Endothelial cell of umbilical vein (primary cell): ENCODE measurements around the gene SAMD5. TPM values are rescaled to one million over a fixed set of nuclear protein-coding genes. Genes with fewer than 3 reads are reported as not detected.

Experiments used
- BruUV-seq: library from RNA; stranded (reverse); fragments of 400-500 nt; replicated peaks from 2 replicates; lab custom pipeline; 2021; lab: Mats Ljungman, UMichigan
- CTCF ChIA-PET: fragments of 300-600, 350-600 bp; sonication (Branson Sonifier 250); formaldehyde crosslinking; loops from one replicate; lab custom pipeline; 2021; ENCODE audit warnings: antibody characterized with exemption, inconsistent platforms; lab: Charles Lee
- POLR2A ChIA-PET: fragments of 300-600, 350-600 bp; sonication (Branson Sonifier 250); formaldehyde crosslinking; loops from one replicate; lab custom pipeline; 2021; ENCODE audit warnings: antibody characterized with exemption, inconsistent platforms; lab: Charles Lee
- DNase-seq: peaks from one replicate; pipeline ENCODE4 v3.0.0-alpha.2; 2011; ENCODE audit warnings: low read depth, low spot score
- FAIRE-seq: peaks from 2 replicates; lab custom pipeline; 2011; peaks lifted over from hg19 to GRCh38; lab: Jason Lieb, UNC
- H2AFZ ChIP-seq: 2 replicates; pipeline ENCODE4 v1.6.0; 2012; ENCODE audit warnings: low read depth, low read length, control low read depth, inconsistent platforms
- H3K27ac ChIP-seq: 2 replicates; pipeline ENCODE4 v1.5.1; 2011; ENCODE audit warnings: low read depth, mild to moderate bottlenecking, control low read depth, low read length, moderate library complexity; ENCODE audit not compliant: insufficient read depth
- H3K27me3 ChIP-seq, 2 experiments: 2 replicates each; pipeline versions ENCODE4 v1.6.0 to v1.6.1; 2011; ENCODE audit warnings: low read length in 2 of 2, mixed read lengths in 1 of 2; ENCODE audit not compliant: control insufficient read depth in 2 of 2, insufficient read depth in 2 of 2
- H3K36me3 ChIP-seq, 2 experiments: 2 replicates in 1 of 2; 3 replicates in 1 of 2; pipeline ENCODE4 v1.5.1; 2011; ENCODE audit warnings: low read length in 2 of 2, mild to moderate bottlenecking in 1 of 2, moderate library complexity in 1 of 2; ENCODE audit not compliant: control insufficient read depth in 2 of 2, insufficient read depth in 2 of 2; ENCODE audit errors: extremely low read depth in 1 of 2
- H3K4me1 ChIP-seq: 3 replicates; pipeline ENCODE4 v1.5.1; 2011; ENCODE audit warnings: mild to moderate bottlenecking, low read length; ENCODE audit not compliant: control insufficient read depth, insufficient read depth; ENCODE audit errors: extremely low read depth
- H3K4me2 ChIP-seq: 2 replicates; pipeline ENCODE4 v1.6.1; 2011; ENCODE audit warnings: low read length, control low read depth, mixed read lengths; ENCODE audit not compliant: insufficient read depth
- H3K4me3 ChIP-seq, 3 experiments: fragments of 200-600 bp in 1 of 3; sonication (generic), shearing (Covaris generic) in 1 of 3; replicated peaks in 1 of 3; 2 replicates each; pipeline ENCODE4 v1.5.1; 2011 to 2016; ENCODE audit warnings: control low read depth in 3 of 3, low read length in 3 of 3, mild to moderate bottlenecking in 2 of 3, inconsistent platforms in 1 of 3, low read depth in 1 of 3, moderate library complexity in 1 of 3; ENCODE audit not compliant: insufficient read depth in 1 of 3
- H3K79me2 ChIP-seq: 2 replicates; pipeline ENCODE4 v1.6.0; 2012; ENCODE audit warnings: low read length, inconsistent platforms; ENCODE audit not compliant: control insufficient read depth, insufficient read depth
- H3K9ac ChIP-seq: replicated peaks from 2 replicates; pipeline ENCODE3; 2011; ENCODE audit warnings: low read length, control low read depth; ENCODE audit not compliant: insufficient read depth; ENCODE audit errors: extremely low read depth
- H3K9me1 ChIP-seq: replicated peaks from 3 replicates; pipeline ENCODE4 v1.6.0; 2011; ENCODE audit warnings: mild to moderate bottlenecking, low read length; ENCODE audit not compliant: control insufficient read depth, insufficient read depth; ENCODE audit errors: extremely low read depth
- H3K9me3 ChIP-seq: replicated peaks from 2 replicates; pipeline ENCODE4 v1.5.1; 2012; ENCODE audit warnings: low read length, inconsistent platforms; ENCODE audit not compliant: control insufficient read depth, insufficient read depth
- H4K20me1 ChIP-seq: replicated peaks from 2 replicates; pipeline ENCODE3; 2011; ENCODE audit warnings: mild to moderate bottlenecking, low read length; ENCODE audit not compliant: control insufficient read depth, insufficient read depth; ENCODE audit errors: extremely low read depth
- CTCF ChIP-seq, 2 donors: IDR thresholded peaks; 1 replicate in 1 of 2; 2 replicates in 1 of 2; pipeline ENCODE4 v1.5.1; 2011; ENCODE audit warnings: low read length in 2 of 2, mild to moderate bottlenecking in 2 of 2, moderate library complexity in 2 of 2, control low read depth in 1 of 2, inconsistent platforms in 1 of 2, low read depth in 1 of 2; ENCODE audit not compliant: insufficient read depth in 1 of 2; ENCODE audit errors: extremely low read depth in 1 of 2
- EZH2 ChIP-seq: IDR thresholded peaks from 2 replicates; pipeline ENCODE4 v1.6.1; 2012; ENCODE audit warnings: borderline replicate concordance, low read depth, mild to moderate bottlenecking, moderate library complexity, low read length, inconsistent platforms; ENCODE audit not compliant: severe bottlenecking
- FOS ChIP-seq: IDR thresholded peaks from 2 replicates; pipeline ENCODE4 v1.6.1; 2011; ENCODE audit warnings: mild to moderate bottlenecking, low read length, moderate library complexity, borderline replicate concordance; ENCODE audit not compliant: insufficient read depth
- GATA2 ChIP-seq: IDR thresholded peaks from 2 replicates; pipeline ENCODE4 v1.7.0; 2011; ENCODE audit warnings: low read depth, mild to moderate bottlenecking, moderate library complexity, mixed read lengths, low read length; ENCODE audit not compliant: insufficient read length, insufficient read depth
- JUN ChIP-seq: IDR thresholded peaks from 2 replicates; pipeline ENCODE4 v1.6.1; 2011; ENCODE audit warnings: borderline replicate concordance, low read depth; ENCODE audit not compliant: insufficient read length, insufficient read depth
- MAX ChIP-seq: IDR thresholded peaks from 2 replicates; pipeline ENCODE4 v1.6.1; 2011; ENCODE audit not compliant: insufficient read depth, insufficient read length
- MYC ChIP-seq: IDR thresholded peaks from one replicate; pipeline ENCODE4 v1.6.1; 2011; ENCODE audit warnings: mild to moderate bottlenecking, low read depth, low read length
- POLR2A ChIP-seq: IDR thresholded peaks from 2 replicates; pipeline ENCODE4 v1.6.1; 2012; ENCODE audit warnings: low read depth, mild to moderate bottlenecking, control low read depth, low read length
- POLR2AphosphoS5 ChIP-seq: IDR thresholded peaks from 2 replicates; pipeline ENCODE4 v1.6.1; 2012; ENCODE audit warnings: low read depth, mild to moderate bottlenecking, control low read depth, low read length, moderate library complexity; ENCODE audit not compliant: insufficient read depth
- dilution Hi-C: fragments of 300-500 bp; cut with MboI; formaldehyde crosslinking; loops from one replicate; pipeline ENCODE4 v1.15.0; 2019; ENCODE audit warnings: low sequenced_read_pairs; ENCODE audit not compliant: extremely low pct_ligation_motif_present
- intact Hi-C: fragments of 100-400 bp; cut with micrococcal nuclease; formaldehyde crosslinking; loops from one replicate; pipeline ENCODE4 v1.10.0; 2022
- polyA plus RNA-seq, 4 experiments: library from polyadenylated mRNA; depleted of rRNA in 3 of 4; stranded (reverse) in 3 of 4; unstranded in 1 of 4; fragments of >200 nt; gene quantifications; 2 replicates each; pipeline versions ENCODE4 v1.2.1 to v1.2.3, GENCODE V29; 2011 to 2012; ENCODE audit warnings: missing spikeins in 1 of 4
- total RNA-seq: library from RNA; stranded (reverse); gene quantifications from 2 replicates; pipeline ENCODE4 v1.2.3, GENCODE V29; 2021

The SAMD5 gene
- total and polyA plus RNA-seq, 2 donors (not counting 3 experiments of a cell fraction or from before 2014, with no cell fraction given): 0.75 to 6.9 TPM

DNA sequence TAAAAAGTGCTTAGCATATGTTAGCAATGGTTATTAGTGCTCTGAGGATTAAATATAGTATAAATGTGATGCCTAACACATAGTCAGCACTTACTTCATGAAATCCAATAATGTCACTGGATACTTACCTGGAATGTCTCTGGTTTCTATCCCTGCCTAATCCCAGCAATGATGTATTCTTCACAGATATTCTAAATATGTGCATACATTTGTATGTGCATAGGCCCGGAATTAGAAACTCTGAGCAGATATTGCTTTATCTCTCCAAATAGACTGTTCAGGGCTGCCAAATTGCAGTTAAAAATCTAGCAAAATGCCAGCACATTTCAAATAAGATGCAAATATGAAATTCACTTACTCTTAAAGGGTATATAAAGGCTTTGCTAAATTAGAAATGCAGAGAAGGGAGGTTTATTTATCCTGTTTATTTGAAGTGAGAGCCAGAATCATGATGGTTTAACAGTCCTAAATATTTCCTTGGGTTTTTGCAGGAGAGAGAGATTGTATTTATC lies 81.3 kb downstream of the SAMD5 start:
- POLR2A ChIA-PET: no interaction called here
- H3K9me1 ChIP-seq: no peaks in the 10 kb centered on the region
- DNase-seq (no peak), FAIRE-seq (no peak)
- H3K4me3 ChIP-seq: no peak overlapping the region
- intact Hi-C loops (no loop called here), dilution Hi-C loops (no loop called here)
- no peak for TF ChIP-seq EZH2
- no peak for TF ChIP-seq FOS
- no peak for TF ChIP-seq MAX
- TF ChIP-seq POLR2AphosphoS5: no peak
- TF ChIP-seq JUN: no peak
- TF ChIP-seq POLR2A: no peak
- no peak for TF ChIP-seq CTCF (IDR thresholded peaks at IDR 0.05; ENCODE audit: extremely low read depth in 1 of 2, insufficient read depth in 1 of 2, low read depth in 1 of 2, low read length in 2 of 2)
- no peak for TF ChIP-seq MYC
- no peak for TF ChIP-seq GATA2
- H3K9me3 ChIP-seq: no peaks in the 10 kb centered on the region
- H3K9ac ChIP-seq: no peak overlapping the region
- no peak overlapping the region for H3K4me2 ChIP-seq
- no peak overlapping the region for H2AFZ ChIP-seq
- no TSS peak for BruUV-seq
- no peaks in the 10 kb centered on the region for H3K36me3 ChIP-seq
- no peaks in the 10 kb centered on the region for H3K27me3 ChIP-seq
- CTCF ChIA-PET: no interaction called here
- H3K4me1 ChIP-seq: no peaks in the 10 kb centered on the region
- H3K27ac ChIP-seq: no peak overlapping the region
- no peaks in the 10 kb centered on the region for H3K79me2 ChIP-seq
- H4K20me1 ChIP-seq: no peaks in the 10 kb centered on the region
